GM08714 (cell line): Measurements from ENCODE around the gene OMP.
A peak's percentile ranks its signal among the peaks of the same experiment; 100 is the strongest.

ENCODE experiments used
- H3K4me3 ChIP-seq: fragments of 200-500 bp; sonication (Bioruptor generic); 2 replicates; pipeline ENCODE4 v1.5.1; 2014; ENCODE audit warnings: mild to moderate bottlenecking, low read length, inconsistent platforms
- ZNF274 ChIP-seq: IDR thresholded peaks from 2 replicates; pipeline ENCODE4 v1.6.1; 2012; ENCODE audit warnings: mild to moderate bottlenecking, low read depth, low read length

OMP gene

DNA sequence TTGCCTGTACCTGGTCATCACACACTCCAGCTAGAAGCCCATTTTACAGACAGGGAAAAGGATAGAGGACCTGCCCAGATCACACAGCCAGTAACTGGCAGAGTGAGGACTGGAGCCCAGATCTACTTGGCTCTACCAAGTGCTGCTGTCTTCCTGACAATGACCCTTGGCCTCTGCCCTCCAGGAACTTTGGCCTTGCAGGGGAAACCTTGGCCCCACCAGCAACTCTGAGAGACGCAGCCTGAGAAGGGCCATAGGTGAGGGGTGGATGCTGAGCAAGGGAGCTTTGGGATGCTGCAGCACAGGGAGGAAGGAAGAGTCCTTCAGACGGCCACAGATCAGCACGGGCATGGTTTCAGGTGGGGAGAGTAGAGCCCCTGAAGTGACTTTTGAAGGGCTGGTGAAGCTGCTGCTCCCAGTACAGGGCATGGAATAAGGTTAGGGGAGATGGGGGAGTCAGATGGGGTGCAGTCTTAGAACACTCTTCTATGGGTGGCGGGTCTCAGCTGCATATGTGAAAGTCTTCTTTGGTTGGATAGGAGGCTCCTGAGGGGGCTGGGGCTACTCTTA, 37.9 kb upstream of the OMP start:
- no peak for TF ChIP-seq ZNF274
- H3K4me3 ChIP-seq = no peak overlapping the region

DNA sequence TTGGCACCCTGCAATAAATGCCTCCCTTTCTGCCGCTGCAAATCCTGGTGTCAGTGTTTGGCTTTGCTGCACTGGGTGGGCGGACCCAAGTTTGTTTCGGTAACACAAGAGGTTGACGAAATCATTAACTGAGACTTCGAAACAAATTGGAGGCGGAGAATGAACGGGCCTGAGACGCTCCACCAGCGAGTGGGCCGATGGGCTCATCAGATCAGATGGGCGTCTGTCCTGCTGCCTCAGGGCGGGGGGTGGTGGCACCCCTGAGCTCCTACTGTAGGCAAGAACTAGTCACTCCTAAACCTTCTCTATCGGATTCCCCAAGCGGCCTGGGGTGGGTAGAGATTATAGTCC, 36.8 kb upstream of the OMP start:
- no peak overlapping the region; the same call in 1 of the 2 replicates for H3K4me3 ChIP-seq
- no peak for TF ChIP-seq ZNF274

DNA sequence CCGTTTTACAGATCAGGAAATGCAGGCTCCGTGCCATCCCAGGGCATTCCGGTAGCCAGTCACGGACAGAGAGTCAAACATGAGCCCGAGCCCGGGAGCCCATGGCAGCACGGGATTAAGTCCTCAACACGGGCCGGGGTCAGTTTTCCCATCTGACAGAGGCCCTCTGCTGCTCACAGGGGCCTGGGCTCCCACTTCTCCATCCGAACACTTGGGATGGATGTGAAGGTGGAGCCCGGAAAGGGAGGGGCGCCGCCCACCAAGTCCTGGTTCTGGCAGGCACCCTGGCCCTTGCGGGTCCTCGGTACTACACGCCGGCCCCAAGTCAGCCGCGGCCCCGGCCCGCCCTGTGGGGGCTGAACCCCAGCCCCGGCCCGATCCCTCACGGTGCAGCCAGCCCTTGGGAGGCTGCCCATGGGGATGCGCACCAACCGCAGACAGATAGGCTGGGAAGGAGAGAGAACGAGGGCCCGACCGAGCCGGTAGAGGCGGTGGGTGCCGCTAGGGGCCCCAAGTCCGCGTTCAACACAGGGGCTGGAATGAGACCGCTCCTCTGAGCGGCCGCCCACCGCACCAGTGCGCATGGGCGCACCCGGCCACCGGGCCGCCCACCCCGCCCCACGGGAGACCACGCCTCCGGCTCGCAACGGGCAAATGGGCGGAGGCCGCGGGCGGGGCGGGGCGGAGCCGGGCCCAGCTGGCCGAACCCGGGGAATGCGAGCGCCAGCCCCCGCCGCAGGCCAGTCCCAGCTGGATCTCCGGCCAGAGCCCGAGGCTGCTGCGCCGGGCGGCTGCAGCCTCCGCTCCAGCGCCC, 36.2 kb upstream of the OMP start, which contains the start of gene CAPN5:
Gene CAPN5 (plus strand): TSS at position 743 of the 814 bp plus-strand sequence. CDS start 17,916 bp downstream, outside the sequence.
- no peak for TF ChIP-seq ZNF274

DNA sequence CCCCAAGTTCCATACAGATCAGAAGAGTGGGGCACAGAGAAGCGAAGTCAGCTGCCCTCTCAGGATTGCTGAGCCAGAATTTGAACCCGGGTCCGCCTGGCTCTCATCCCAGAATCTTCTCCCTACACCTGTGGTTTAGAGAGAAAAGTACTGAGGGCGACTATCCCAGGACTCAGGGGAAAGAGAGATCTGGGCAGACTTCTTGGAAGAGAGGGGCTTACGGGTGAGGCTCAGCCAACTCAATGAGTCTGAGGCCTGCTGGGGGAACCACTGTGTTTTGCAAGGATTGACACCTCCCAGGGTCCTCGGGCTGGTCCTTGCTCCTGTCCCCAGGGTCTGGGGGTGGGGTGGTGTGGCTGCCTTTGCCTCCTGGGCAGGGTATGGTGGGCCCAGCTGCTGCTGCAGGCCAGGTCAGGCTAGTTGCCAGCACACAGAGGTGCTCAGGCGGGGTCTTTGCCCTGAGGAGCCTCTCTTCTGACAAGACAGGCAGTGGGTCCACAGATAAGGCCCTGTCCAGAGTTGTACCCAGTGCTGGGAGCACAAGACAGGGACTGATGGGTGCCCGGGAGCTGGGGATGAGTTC, 34.7 kb upstream of the OMP start:
- no peak for TF ChIP-seq ZNF274
- no peak overlapping the region for H3K4me3 ChIP-seq

More for the DNA sequence above, 36.2 kb upstream of the OMP start, which contains the start of gene CAPN5:
- peak within 1 kb of the TSS; percentile 71; the same call in 1 of the 2 replicates for H3K4me3 ChIP-seq

DNA sequence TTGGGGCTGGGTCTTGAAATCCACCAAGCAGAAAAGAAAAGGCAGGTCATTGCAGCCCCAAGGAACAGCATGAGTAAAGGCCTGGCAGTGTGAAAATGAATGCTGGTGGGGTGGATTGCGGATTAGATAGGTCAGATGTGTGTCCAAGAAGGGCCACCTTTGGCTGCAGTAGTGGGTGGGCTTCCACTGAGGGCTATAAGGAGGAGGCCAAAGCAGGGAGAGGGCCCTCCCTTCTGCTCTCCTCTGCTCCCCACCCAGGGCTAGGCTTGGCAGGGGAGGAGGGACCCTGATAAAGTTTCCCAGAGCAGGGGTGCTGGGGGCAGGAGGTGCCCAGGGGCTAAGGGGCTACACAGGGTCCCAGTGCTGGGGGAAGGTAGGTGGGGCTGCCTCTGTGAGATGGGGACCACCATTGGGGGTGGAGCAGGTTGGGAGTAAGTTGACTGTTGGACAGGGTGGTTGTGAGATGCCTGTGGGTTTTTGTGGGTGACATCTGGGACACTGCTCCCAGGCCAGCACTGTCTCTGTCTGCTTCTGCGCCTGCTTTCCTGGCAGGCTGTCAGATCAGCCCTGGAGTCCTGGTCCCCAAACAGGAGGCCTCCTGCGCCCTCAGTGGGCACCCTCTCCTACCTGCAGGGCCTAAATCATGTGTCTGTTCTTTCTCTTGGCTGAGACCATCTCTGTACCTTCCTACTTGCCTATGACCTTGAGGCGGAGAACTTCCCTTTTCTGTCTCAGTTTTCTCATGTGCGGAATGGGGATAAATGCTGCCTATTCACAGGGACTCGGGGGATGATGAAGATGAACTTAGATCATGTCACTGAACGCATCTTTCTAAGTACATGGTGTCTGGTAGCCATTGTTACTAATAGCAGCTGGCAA, 33.9 kb upstream of the OMP start:
- H3K4me3 ChIP-seq = no peak overlapping the region
- TF ChIP-seq ZNF274 = no peak

DNA sequence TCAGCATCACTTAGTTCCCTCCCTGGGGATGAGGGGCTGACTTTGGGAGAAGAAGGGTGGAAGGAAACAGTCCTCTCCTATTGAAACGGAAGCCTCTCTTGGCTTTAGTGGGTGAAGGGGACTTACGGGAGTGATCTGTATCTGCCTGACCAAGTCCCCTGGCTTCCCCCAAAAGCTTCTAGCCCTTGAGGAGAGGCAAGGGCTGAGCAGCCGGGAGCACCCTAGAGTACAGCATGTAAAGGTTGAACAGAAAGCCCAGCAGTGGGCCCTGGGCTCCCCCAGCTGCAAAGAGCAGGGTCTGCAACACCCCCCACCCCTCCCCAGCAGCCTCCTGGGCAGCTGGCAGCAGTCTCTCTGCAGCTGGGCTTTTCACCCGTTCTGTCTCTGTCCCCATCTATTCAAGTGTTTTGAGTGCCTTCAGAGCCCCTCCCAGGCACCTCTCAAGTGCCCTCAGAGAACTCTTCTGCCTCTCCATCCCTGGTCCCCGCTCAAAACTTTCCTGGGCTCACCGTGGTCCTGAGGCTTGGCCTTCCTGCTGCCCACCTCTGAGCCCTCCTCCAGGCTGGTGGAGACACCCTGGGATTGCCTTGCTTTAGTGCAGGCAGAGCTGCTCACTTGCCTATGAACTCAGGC, 33.2 kb upstream of the OMP start:
- H3K4me3 ChIP-seq = no peak overlapping the region
- no peak for TF ChIP-seq ZNF274

DNA sequence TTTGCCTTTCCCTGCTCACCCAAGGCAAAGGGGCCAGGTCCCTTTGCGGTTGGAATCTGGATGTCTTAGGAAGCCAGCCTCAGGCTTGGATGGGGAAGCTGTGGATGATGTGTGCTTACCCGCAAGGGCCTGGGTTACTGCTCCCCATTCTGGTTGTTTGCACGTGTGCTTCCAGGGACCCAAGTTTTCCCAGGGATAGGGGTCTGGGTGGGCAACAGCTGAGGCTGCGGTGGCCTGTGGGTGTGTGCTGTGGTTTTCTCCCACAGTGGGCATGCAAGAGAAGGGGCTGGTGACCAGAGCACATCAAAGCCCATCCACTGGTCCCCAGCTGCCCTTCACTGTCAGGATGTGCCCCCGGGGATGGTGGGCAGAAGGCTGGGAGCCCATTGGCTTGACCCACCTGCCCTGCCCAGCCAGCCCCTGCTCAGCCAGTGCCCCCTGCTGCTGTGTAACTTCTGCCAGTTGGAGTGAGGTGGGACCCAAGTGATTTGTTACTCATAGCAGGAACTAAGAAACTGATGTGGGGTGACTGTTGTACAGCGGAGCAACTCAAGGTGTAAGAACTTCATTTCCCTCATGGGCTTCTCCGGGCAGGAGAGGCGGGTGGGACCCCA, 32.6 kb upstream of the OMP start:
- no peak for TF ChIP-seq ZNF274

DNA sequence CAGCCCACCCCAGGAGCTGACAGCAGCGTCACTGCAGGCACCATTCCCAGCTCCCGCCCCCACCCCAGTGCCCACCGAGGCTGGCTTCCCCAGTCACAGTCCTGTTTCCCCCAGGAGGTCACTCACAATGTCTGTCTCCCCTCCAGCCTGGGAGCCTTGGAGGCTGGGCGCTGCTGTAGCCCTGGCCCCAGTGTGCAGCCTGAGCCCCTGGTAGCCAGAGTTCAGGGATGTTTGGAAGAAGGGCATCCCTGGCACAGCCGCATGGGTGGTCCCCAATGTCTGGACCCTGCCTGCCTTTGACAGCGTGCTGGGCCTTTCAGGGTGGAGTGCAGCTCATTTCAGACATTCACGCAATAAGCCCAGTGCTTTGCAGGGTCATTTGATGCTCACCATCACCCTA, 31.6 kb upstream of the OMP start:
- no peak for TF ChIP-seq ZNF274
- no peak overlapping the region for H3K4me3 ChIP-seq

More for the DNA sequence above, 32.6 kb upstream of the OMP start:
- no peak overlapping the region for H3K4me3 ChIP-seq

DNA sequence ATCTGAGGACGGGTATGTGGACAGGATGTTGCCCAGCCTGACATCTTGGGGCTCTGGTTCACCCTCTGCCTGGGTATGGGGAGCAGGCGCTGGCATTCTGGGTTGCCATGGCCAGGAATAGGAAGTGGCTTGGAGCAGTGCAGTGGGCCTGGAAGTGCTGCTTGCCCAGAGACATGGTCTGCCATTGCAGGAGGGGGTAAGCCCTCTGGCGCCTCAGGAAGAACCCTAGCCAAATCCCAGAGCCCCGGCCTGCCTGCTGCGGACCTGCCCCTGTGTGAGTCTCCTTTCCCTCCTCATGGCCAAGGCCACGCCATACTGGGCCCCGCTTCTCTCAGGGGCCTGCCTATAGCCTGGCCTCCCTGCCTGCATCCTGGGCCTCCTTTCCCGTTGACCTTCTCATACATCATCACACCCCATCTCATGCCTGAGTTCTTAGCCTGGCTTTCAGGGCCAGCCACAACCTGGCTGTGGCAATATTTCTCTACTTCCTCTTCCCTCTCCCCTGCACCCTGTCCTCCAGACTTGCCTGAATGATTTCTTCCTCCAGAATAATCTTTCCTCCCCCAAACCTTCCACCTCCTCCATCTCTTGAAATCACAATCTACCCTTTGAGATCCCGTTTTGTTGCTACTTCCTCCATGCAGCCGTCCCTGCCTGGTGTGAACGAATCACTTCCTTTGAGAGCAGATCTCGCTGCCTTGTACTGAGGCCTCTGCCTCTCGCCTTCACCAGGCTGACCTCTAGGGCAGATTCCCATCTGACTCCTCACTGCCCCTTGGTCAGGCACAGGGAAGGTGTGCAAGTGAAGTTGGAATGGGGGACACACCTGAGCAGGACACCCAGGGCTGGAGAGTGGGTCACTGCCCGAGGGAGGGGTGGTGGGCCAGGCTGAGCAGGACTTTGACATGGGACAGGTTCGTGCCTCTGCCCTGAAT, 30.7 kb upstream of the OMP start:
- TF ChIP-seq ZNF274 = no peak
- H3K4me3 ChIP-seq = no peak overlapping the region

DNA sequence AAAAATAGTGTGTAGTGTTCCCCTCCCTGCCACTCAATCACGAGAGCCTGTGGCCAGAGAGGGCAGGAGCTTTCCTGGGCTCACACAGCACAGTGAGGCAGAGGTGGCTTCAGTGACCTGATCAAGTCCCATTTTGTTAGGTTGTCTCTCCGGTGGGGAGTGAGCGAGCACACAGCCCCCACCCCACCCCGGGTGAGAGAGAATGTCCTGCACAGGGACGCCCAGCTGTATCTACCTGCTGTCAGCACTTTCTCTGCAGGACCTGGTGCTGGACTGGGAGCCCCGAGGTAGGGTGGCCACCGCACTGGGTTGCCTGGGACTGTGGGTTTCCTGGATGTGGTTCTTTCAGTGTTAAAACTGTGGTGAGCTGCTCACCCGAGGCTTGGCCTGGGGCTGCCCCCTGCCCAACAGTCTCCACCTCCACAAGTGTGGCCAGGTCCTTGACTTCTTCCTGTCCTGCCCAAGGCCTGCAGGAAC, 29.8 kb upstream of the OMP start:
- no peak overlapping the region for H3K4me3 ChIP-seq
- TF ChIP-seq ZNF274 = no peak

DNA sequence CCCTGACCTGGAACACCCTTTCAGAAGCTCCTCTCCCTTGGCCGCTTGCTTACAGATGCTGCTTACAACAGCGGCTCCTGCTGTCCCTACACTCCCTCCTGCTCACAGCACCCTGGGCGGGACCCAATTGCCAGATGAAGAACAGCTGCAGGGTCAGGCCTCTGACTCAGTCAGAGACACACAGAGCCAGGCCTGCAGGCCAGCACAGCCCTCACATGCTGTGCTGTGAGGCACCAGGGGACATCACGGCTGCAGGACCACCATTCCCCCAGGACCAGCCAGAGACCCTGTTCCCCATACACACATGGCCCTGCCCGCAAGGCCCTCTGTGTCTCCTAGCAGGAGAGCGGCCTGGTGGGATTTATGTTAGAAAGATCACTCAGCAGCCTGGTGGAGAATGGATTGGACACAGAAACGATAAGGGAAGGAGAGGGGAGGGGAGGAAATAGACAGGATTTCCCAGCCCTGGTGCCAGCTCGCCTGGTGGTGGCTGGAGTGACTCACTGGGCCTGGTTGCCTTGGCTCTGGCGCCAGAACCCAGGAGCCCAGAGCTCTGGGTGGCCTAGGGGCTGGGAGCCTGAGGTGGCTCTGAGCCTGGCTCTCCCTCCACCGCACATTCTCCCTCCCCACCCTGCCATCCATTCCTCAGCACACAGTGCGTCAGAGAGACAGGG, 29.2 kb upstream of the OMP start:
- H3K4me3 ChIP-seq = no peak overlapping the region
- no peak for TF ChIP-seq ZNF274

DNA sequence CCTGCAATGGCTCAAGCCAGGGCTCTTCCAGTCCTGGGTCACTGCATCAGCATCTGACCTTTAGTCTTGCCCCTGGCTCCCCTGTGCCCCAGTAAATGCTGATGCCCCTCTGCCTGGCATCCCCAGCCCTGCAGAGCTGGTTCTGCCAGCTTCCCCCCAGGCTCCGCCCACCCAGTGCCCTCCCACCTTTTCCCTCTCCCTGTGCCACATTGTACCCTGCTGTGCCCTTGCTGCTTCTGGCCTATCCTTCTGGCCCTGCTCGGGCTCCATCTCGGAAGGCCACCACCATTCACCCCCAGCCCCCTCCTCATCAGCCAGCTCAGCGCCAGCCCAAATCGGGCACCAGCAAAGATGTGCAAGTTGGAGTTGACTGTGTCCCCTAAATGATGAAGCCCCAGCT, 28.4 kb upstream of the OMP start:
- no peak for TF ChIP-seq ZNF274
- no peak overlapping the region for H3K4me3 ChIP-seq
